Keratinocyte (primary cell): Measurements from ENCODE around the gene CACNA1B. TPM values are rescaled to one million over a fixed set of nuclear protein-coding genes. Genes with fewer than 3 reads are reported as not detected.

ENCODE experiments used
- DNase-seq: peaks from one replicate; pipeline ENCODE4 v3.0.0-alpha.2; 2011; ENCODE audit warnings: low read depth, missing footprints, low spot score
- FAIRE-seq: peaks from 2 replicates; lab custom pipeline; 2011; peaks lifted over from hg19 to GRCh38; lab: Jason Lieb, UNC
- H2AFZ ChIP-seq: 2 replicates; pipeline ENCODE4 v1.6.0; 2012; ENCODE audit warnings: low read length, control low read depth, inconsistent platforms; ENCODE audit not compliant: control insufficient read depth
- H3K27ac ChIP-seq: 2 replicates; pipeline ENCODE4 v1.5.1; 2011; ENCODE audit warnings: low read length; ENCODE audit not compliant: control insufficient read depth, insufficient read depth
- H3K27me3 ChIP-seq: 3 replicates; pipeline ENCODE4 v1.6.0; 2011; ENCODE audit warnings: low read length; ENCODE audit not compliant: control insufficient read depth, insufficient read depth; ENCODE audit errors: extremely low read depth
- H3K36me3 ChIP-seq, 2 experiments: 2 replicates in 1 of 2; 3 replicates in 1 of 2; pipeline ENCODE4 v1.5.1; 2011; ENCODE audit warnings: low read length in 2 of 2, mild to moderate bottlenecking in 1 of 2; ENCODE audit not compliant: control insufficient read depth in 2 of 2, insufficient read depth in 2 of 2; ENCODE audit errors: extremely low read depth in 1 of 2
- H3K4me1 ChIP-seq: 3 replicates; pipeline ENCODE4 v1.5.1; 2011; ENCODE audit warnings: low read length; ENCODE audit not compliant: control insufficient read depth, insufficient read depth; ENCODE audit errors: extremely low read depth
- H3K4me2 ChIP-seq: 3 replicates; pipeline ENCODE4 v1.6.0; 2011; ENCODE audit warnings: low read depth, low read length; ENCODE audit not compliant: control insufficient read depth, insufficient read depth; ENCODE audit errors: extremely low read depth
- H3K4me3 ChIP-seq, 3 experiments: fragments of 200-600 bp in 1 of 3; sonication (generic) in 1 of 3; 2 replicates in 2 of 3; 3 replicates in 1 of 3; pipeline ENCODE4 v1.5.1; 2011 to 2016; ENCODE audit warnings: low read length in 3 of 3, mild to moderate bottlenecking in 3 of 3, control low read depth in 2 of 3, inconsistent platforms in 1 of 3, low read depth in 1 of 3, mixed read lengths in 1 of 3, mixed run types in 1 of 3, moderate library complexity in 1 of 3; ENCODE audit not compliant: control insufficient read depth in 2 of 3, insufficient read depth in 2 of 3; ENCODE audit errors: extremely low read depth in 1 of 3
- H3K79me2 ChIP-seq: 2 replicates; pipeline ENCODE4 v1.6.0; 2012; ENCODE audit warnings: low read length; ENCODE audit not compliant: control insufficient read depth, insufficient read depth
- H3K9ac ChIP-seq: 3 replicates; pipeline ENCODE4 v1.6.0; 2011; ENCODE audit warnings: low read length; ENCODE audit not compliant: control insufficient read depth, insufficient read depth; ENCODE audit errors: extremely low read depth
- H3K9me1 ChIP-seq: 3 replicates; pipeline ENCODE4 v1.6.0; 2011; ENCODE audit warnings: low read length; ENCODE audit not compliant: control insufficient read depth, insufficient read depth; ENCODE audit errors: extremely low read depth
- H3K9me3 ChIP-seq: 2 replicates; pipeline ENCODE4 v1.5.1; 2012; ENCODE audit warnings: low read depth, low read length; ENCODE audit not compliant: control insufficient read depth
- H4K20me1 ChIP-seq: 3 replicates; pipeline ENCODE4 v1.6.0; 2011; ENCODE audit warnings: low read length; ENCODE audit not compliant: control insufficient read depth, insufficient read depth; ENCODE audit errors: extremely low read depth
- CTCF ChIP-seq, 3 experiments: IDR thresholded peaks in 1 of 3; conservative IDR thresholded peaks in 1 of 3; optimal IDR thresholded peaks in 1 of 3; 2 replicates in 2 of 3; 3 replicates in 1 of 3; pipeline versions ENCODE3 to v1.5.1; 2011; ENCODE audit warnings: low read length in 3 of 3, mild to moderate bottlenecking in 3 of 3, moderate library complexity in 2 of 3, control low read depth in 1 of 3, inconsistent platforms in 1 of 3; ENCODE audit not compliant: insufficient read depth in 2 of 3; ENCODE audit errors: extremely low read depth in 1 of 3
- EZH2 ChIP-seq: IDR thresholded peaks from one replicate; pipeline ENCODE4 v1.6.1; 2012; ENCODE audit warnings: inconsistent platforms, mild to moderate bottlenecking, low read length, moderate library complexity
- dilution Hi-C: fragments of 300-500 bp; cut with MboI; formaldehyde crosslinking; loops from one replicate; pipeline ENCODE4 v1.7.0; 2020; ENCODE audit warnings: low sequenced_read_pairs; ENCODE audit not compliant: extremely low pct_ligation_motif_present
- polyA plus RNA-seq, 5 experiments: library from polyadenylated mRNA; depleted of rRNA in 3 of 5; stranded (reverse) in 3 of 5; stranded (forward) in 1 of 5; unstranded in 1 of 5; fragments of >200 nt; gene quantifications; 1 replicate in 1 of 5; 2 replicates in 3 of 5; 3 replicates in 1 of 5; pipeline versions ENCODE4 v1.2.1 to v1.2.3, GENCODE V29; 2011 to 2012; ENCODE audit warnings: missing spikeins in 2 of 5, low read depth in 1 of 5, low replicate concordance in 1 of 5

The CACNA1B gene
- polyA plus RNA-seq, 1 donor (not counting 4 experiments of a cell fraction or from before 2014, with no cell fraction given), result 0.01 TPM

DNA sequence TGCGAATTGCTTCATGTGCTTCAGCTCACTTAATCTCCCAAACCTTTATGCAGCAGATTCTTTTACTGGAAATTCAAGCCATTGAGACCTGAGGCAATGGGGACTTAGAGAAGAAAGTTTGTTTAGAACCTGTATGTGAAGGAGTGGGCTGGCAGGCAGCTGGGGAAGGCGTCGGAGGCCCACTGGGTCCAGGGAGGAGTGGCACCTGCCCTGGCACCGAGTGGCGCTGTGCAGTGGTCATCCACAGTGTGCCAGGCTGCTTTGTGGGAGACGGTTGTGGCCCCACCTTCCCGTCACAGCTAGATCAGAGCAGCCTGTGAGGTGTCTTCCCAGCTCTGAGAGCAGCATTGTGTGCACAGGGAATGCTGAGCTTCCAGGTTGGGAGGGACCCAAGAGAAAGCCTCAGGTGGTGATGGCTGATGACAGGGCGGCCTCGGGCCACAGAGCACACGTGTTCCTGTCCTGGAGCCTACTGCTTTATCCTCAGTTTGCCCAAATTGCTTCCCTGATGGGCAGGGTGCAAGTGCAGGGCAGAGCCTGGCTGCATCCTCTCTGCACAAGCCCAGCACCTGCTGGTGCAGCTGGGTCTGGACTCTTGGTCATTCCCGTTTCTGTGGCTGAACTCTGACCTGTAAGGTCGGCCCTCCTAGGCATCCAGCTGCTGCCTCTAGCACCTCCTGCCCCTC lies 175.2 kb downstream of the CACNA1B start:
- no peak overlapping the region for H3K4me3 ChIP-seq
- H2AFZ ChIP-seq, result no peak overlapping the region
- H3K9me1 ChIP-seq, result no peaks in the 10 kb centered on the region
- no peak overlapping the region for H3K27ac ChIP-seq
- TF ChIP-seq CTCF (optimal IDR thresholded peaks at IDR 0.05 in 1 of 3, IDR thresholded peaks at IDR 0.05 in 1 of 3, conservative IDR thresholded peaks at IDR 0.05 in 1 of 3; ENCODE audit: extremely low read depth in 1 of 3, insufficient read depth in 2 of 3, low read length in 3 of 3), result no peak
- TF ChIP-seq EZH2, result no peak
- H3K9me3 ChIP-seq, result no peaks in the 10 kb centered on the region
- H3K4me1 ChIP-seq, result no peaks in the 10 kb centered on the region
- no peaks in the 10 kb centered on the region for H3K36me3 ChIP-seq
- FAIRE-seq (no peak), DNase-seq (no peak)
- dilution Hi-C loops, result no loop called here
- no peak overlapping the region for H3K4me2 ChIP-seq
- no peaks in the 10 kb centered on the region for H3K27me3 ChIP-seq
- no peak overlapping the region for H3K9ac ChIP-seq
- H3K79me2 ChIP-seq, result no peaks in the 10 kb centered on the region
- no peaks in the 10 kb centered on the region for H4K20me1 ChIP-seq

GRCh38 chr9:138053321-138053868 lies 175.8 kb downstream of the CACNA1B start:
- H3K4me2 ChIP-seq, result no peak overlapping the region
- H3K9me3 ChIP-seq, result no peaks in the 10 kb centered on the region
- no peak overlapping the region for H3K27ac ChIP-seq
- H3K4me3 ChIP-seq, result no peak overlapping the region
- H3K27me3 ChIP-seq, result no peaks in the 10 kb centered on the region
- no peaks in the 10 kb centered on the region for H3K79me2 ChIP-seq
- TF ChIP-seq EZH2 (no peak), CTCF (optimal IDR thresholded peaks at IDR 0.05 in 1 of 3, IDR thresholded peaks at IDR 0.05 in 1 of 3, conservative IDR thresholded peaks at IDR 0.05 in 1 of 3; ENCODE audit: extremely low read depth in 1 of 3, insufficient read depth in 2 of 3, low read length in 3 of 3) (no peak)
- no peaks in the 10 kb centered on the region for H3K9me1 ChIP-seq
- no peak for FAIRE-seq
- no peak for DNase-seq
- H3K9ac ChIP-seq, result no peak overlapping the region
- H3K4me1 ChIP-seq, result no peaks in the 10 kb centered on the region
- no peak overlapping the region for H2AFZ ChIP-seq
- dilution Hi-C loops, result no loop called here
- no peaks in the 10 kb centered on the region for H3K36me3 ChIP-seq
- H4K20me1 ChIP-seq, result no peaks in the 10 kb centered on the region
